Endothelial cell (in vitro differentiated cells): ENCODE results near the gene MAPK11. TPM values are rescaled to one million over a fixed set of nuclear protein-coding genes. Genes with fewer than 3 reads are reported as not detected.

Experiments used
- DNase-seq: peaks from one replicate; pipeline ENCODE4 v3.0.0; 2021; ENCODE audit warnings: low spot score
- H3K27ac Mint-ChIP-seq: one replicate; pipeline ENCODE4 v1.8.0; 2021; ENCODE audit warnings: mixed read lengths, inconsistent platforms; ENCODE audit not compliant: unreplicated experiment
- H3K27me3 Mint-ChIP-seq: one replicate; pipeline ENCODE4 v1.8.0; 2021; ENCODE audit warnings: mild to moderate bottlenecking, moderate library complexity, mixed read lengths, inconsistent platforms; ENCODE audit not compliant: unreplicated experiment
- H3K36me3 Mint-ChIP-seq: one replicate; pipeline ENCODE4 v1.8.0; 2021; ENCODE audit warnings: mild to moderate bottlenecking, low read depth, mixed read lengths, inconsistent platforms; ENCODE audit not compliant: unreplicated experiment
- H3K4me1 Mint-ChIP-seq: one replicate; pipeline ENCODE4 v1.8.0; 2021; ENCODE audit warnings: mild to moderate bottlenecking, mixed read lengths, inconsistent platforms; ENCODE audit not compliant: unreplicated experiment
- H3K4me3 Mint-ChIP-seq: one replicate; pipeline ENCODE4 v1.8.0; 2021; ENCODE audit warnings: mild to moderate bottlenecking, mixed read lengths, inconsistent platforms; ENCODE audit not compliant: unreplicated experiment
- H3K9me3 Mint-ChIP-seq: one replicate; pipeline ENCODE4 v1.8.0; 2021; ENCODE audit warnings: mixed read lengths, inconsistent platforms; ENCODE audit not compliant: unreplicated experiment
- long read RNA-seq: library from polyadenylated mRNA; unstranded; transcript quantifications from one replicate; pipeline ENCODE4 v2.0.0, GENCODE V29; 2020; ENCODE audit not compliant: unreplicated experiment
- total RNA-seq: library from RNA; stranded (reverse); fragmentation: NEBNext Ultra II Directional; extraction: Animal tissue kit (Norgen Biotek cat#: 25700); gene quantifications from one replicate; pipeline ENCODE4 v1.2.1, GENCODE V29; 2021; ENCODE audit not compliant: unreplicated experiment
- TF ChIP-seq, protein P1 (sequence below): fragments of 200-600 bp; sonication (generic); IDR thresholded peaks from one replicate; pipeline ENCODE4 v1.5.0; 2021; ENCODE audit warnings: antibody characterized with exemption; ENCODE audit not compliant: unreplicated experiment

Gene MAPK11
- total RNA-seq: 62.4 TPM
- long read RNA-seq: 0 reads

DNA sequence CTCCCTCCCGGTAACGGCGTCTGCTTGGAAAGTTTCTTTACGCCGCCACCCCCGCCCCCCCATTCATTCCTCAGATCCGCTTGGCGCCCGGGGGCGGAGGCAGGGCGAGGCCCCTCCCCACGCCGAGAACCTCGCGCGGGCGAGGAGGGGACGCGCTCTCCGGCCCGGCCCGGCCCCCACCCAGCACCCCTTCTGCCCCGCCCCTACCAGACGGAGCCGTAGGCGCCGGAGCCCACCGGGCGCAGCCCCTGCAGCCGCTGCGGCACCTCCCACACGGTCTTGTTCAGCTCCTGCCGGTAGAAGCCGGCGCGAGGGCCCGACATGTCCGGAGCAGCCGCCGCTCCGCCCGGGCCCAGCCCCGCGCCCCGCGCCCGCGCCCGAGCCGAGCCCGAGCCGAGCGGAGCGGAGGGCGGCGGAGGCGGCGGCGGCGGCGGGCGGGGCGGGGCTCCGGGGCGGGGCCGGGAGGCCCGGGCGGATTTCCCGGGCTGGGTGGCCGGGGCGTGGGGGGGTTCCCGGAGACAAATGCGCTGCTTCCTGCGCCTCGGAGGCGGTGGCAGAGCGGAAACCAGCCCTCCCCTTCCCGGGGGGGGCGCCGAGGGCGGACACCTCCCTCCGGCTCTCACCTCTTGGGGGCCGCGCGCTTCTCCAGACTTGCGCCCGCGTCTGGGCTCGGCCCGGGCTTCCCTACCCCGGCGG, at the start of gene MAPK11:
TSS of gene MAPK11 (minus strand) at position 411 of the 696 bp plus-strand sequence. CDS start at position 323, 88 bp downstream.
- Mint-ChIP-seq H3K27ac (peak within 1 kb of the TSS; percentile 64), H3K27me3 (peaks cover 6% of the 10 kb centered on the region), H3K4me3 (peak within 1 kb of the TSS; percentile 83), H3K4me1 (peaks cover 2% of the 10 kb centered on the region), H3K9me3 (no peaks in the 10 kb centered on the region), H3K36me3 (peaks cover 3% of the 10 kb centered on the region)
- DNase-seq: no peak
- TF ChIP-seq, protein P1, sequence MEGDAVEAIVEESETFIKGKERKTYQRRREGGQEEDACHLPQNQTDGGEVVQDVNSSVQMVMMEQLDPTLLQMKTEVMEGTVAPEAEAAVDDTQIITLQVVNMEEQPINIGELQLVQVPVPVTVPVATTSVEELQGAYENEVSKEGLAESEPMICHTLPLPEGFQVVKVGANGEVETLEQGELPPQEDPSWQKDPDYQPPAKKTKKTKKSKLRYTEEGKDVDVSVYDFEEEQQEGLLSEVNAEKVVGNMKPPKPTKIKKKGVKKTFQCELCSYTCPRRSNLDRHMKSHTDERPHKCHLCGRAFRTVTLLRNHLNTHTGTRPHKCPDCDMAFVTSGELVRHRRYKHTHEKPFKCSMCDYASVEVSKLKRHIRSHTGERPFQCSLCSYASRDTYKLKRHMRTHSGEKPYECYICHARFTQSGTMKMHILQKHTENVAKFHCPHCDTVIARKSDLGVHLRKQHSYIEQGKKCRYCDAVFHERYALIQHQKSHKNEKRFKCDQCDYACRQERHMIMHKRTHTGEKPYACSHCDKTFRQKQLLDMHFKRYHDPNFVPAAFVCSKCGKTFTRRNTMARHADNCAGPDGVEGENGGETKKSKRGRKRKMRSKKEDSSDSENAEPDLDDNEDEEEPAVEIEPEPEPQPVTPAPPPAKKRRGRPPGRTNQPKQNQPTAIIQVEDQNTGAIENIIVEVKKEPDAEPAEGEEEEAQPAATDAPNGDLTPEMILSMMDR: no peak

DNA sequence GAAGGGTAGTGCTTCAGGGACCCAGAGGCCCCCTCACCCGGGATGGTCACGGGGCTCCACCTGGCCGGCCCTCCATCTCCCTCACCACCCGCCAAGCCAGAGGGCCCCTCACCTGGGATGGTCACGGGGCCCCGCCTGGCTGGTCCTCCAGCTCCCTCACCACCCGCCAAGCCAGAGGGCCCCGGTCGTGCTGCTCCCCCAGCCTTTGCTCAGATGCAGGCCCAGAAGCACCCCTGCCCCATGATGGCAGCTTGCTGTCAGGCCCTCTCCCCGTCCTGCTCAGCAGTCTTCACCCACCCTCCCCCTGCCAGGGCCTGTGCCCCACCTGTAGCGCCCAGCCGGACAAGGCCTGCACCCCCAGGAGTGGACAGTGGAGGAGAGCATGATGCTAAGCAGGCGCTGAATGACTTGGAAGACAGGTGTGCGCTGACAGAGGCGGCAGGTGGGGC, 49.3 kb upstream of the MAPK11 start:
- no peak overlapping the region for H3K27ac Mint-ChIP-seq
- H3K27me3 Mint-ChIP-seq: no peaks in the 10 kb centered on the region
- H3K9me3 Mint-ChIP-seq: no peaks in the 10 kb centered on the region
- H3K4me1 Mint-ChIP-seq: no peaks in the 10 kb centered on the region
- no peaks in the 10 kb centered on the region for H3K36me3 Mint-ChIP-seq
- no peak overlapping the region for H3K4me3 Mint-ChIP-seq
- no peak for DNase-seq
- TF ChIP-seq, protein P1: no peak

DNA sequence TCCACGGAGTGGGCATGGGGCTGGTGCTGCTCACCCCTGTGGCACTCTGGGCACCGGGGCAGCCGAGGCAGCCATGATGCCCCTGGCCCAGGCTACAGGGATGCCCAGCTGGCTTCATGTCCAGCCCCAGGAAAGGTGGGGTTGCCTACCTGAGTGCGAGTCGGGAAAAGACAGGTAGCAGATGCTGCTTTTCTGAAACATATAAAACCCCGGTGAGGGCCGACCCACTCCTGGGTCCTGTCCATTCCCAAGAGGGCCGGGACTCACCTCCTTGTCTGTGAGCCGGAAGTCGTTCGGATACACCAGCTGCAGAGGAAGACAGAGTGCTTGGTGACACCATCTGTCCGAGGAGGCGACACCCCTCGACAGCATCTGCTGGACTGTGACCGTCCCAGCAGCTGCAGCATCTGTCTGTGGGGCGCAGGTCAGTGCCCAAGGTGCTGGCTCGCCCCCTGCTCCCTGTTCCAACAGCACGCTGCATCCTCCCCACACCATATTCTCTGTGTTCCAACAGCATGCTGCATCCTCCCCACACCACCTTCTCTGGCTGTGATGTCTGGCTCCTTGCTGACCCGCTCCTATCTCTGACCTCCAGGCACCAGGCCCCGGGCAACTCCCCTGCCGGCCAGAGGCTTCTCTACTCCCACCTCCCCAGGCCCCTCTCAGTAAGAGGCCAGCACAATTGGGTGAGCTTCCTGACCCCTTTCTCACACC, 48.7 kb upstream of the MAPK11 start:
- no peaks in the 10 kb centered on the region for H3K4me1 Mint-ChIP-seq
- DNase-seq: no peak
- H3K9me3 Mint-ChIP-seq: no peaks in the 10 kb centered on the region
- H3K27ac Mint-ChIP-seq: no peak overlapping the region
- H3K36me3 Mint-ChIP-seq: no peaks in the 10 kb centered on the region
- H3K4me3 Mint-ChIP-seq: no peak overlapping the region
- no peaks in the 10 kb centered on the region for H3K27me3 Mint-ChIP-seq
- TF ChIP-seq, protein P1: no peak

DNA sequence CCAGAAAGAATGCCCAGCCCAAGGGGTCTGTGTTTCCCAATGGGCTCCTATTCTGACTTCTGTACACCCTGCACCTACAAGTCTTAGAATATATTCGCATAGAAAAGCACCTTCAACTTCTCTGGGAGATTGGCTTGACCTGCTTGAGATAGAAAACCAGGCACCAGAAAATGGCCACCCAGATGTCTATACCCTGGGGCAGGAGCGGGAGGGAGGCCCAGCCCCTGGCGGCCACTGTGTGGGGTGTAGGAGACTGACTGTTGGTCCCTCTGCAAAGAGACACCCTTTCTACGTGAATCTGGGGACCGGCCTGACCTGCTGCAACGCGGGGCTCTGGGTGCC, 48.1 kb upstream of the MAPK11 start:
- Mint-ChIP-seq H3K27ac (no peak overlapping the region), H3K27me3 (no peaks in the 10 kb centered on the region), H3K9me3 (no peaks in the 10 kb centered on the region), H3K4me3 (no peak overlapping the region), H3K36me3 (no peaks in the 10 kb centered on the region), H3K4me1 (no peaks in the 10 kb centered on the region)
- no peak for DNase-seq
- TF ChIP-seq, protein P1: no peak

DNA sequence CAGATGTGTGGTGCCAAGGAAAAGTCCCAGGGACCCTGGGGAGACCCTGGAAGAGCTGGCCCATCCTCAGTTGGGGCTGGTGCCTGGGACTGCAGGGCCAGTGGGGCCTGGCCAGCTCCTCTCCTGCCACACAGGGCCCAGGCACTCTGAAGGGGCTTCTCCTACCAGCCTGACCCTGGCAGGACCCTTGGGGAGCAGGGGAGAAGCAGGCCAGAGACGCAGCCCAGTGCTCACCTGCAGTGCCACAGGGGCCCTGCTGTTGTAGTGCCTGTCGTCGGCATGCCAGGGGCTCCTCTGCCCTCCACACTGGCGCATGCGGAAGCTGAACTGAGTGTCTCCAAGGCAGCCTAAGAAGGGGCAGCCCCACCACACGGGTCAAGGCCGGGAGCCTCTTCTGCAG, 47.5 kb upstream of the MAPK11 start:
- H3K36me3 Mint-ChIP-seq: no peaks in the 10 kb centered on the region
- no peak for DNase-seq
- H3K27ac Mint-ChIP-seq: no peak overlapping the region

More for the DNA sequence above, 47.5 kb upstream of the MAPK11 start:
- Mint-ChIP-seq H3K4me1 (no peaks in the 10 kb centered on the region), H3K27me3 (no peaks in the 10 kb centered on the region), H3K9me3 (no peaks in the 10 kb centered on the region), H3K4me3 (no peak overlapping the region)
- TF ChIP-seq, protein P1: no peak
